Cardiac fibroblast (primary cell): ENCODE data around the gene CDK6.
"Not testable (repeated sequence)": the region's sequence is repeated elsewhere in the genome, so short reads cannot be mapped to it uniquely, and the experiment has no call there.

Source experiments
- DNase-seq, 2 donors: peaks; one replicate each; pipeline versions ENCODE4 v3.0.0 to v3.0.0-alpha.2; 2010; ENCODE audit warnings: low read depth in 2 of 2
- H3K4me3 ChIP-seq, 2 donors: replicated peaks in 1 of 2; 1 replicate in 1 of 2; 2 replicates in 1 of 2; pipeline ENCODE4 v1.5.1; 2011; ENCODE audit warnings: low read depth in 2 of 2, low read length in 2 of 2, mild to moderate bottlenecking in 2 of 2, moderate library complexity in 1 of 2
- TF ChIP-seq, protein P1 (sequence below): IDR thresholded peaks from one replicate; pipeline ENCODE4 v1.5.1; 2011; ENCODE audit warnings: low read depth, mild to moderate bottlenecking, low read length, inconsistent platforms

CDK6 gene

DNA sequence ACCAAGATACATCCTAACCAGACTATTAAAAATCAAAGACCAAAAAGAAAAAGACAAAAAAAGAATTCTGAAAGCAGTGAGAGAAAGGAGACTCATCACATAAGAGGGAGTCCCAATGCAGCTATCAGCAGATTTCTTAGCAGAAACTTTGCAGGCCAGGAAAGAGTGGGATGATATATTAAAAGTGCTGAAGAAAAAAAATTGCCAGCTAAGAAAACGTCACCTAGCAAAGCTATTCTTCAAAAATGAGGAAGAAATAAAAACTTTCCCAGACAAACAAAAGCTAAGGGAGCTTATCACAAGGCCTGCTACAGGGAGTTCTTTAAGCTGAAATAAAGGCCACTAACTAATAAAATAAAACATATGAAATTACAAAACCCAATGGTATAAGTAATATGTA lies 40.5 kb upstream of the CDK6 start:
- TF ChIP-seq, protein P1, sequence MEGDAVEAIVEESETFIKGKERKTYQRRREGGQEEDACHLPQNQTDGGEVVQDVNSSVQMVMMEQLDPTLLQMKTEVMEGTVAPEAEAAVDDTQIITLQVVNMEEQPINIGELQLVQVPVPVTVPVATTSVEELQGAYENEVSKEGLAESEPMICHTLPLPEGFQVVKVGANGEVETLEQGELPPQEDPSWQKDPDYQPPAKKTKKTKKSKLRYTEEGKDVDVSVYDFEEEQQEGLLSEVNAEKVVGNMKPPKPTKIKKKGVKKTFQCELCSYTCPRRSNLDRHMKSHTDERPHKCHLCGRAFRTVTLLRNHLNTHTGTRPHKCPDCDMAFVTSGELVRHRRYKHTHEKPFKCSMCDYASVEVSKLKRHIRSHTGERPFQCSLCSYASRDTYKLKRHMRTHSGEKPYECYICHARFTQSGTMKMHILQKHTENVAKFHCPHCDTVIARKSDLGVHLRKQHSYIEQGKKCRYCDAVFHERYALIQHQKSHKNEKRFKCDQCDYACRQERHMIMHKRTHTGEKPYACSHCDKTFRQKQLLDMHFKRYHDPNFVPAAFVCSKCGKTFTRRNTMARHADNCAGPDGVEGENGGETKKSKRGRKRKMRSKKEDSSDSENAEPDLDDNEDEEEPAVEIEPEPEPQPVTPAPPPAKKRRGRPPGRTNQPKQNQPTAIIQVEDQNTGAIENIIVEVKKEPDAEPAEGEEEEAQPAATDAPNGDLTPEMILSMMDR, result no peak
- H3K4me3 ChIP-seq, result no peak overlapping the region
- DNase-seq, result no peak

DNA sequence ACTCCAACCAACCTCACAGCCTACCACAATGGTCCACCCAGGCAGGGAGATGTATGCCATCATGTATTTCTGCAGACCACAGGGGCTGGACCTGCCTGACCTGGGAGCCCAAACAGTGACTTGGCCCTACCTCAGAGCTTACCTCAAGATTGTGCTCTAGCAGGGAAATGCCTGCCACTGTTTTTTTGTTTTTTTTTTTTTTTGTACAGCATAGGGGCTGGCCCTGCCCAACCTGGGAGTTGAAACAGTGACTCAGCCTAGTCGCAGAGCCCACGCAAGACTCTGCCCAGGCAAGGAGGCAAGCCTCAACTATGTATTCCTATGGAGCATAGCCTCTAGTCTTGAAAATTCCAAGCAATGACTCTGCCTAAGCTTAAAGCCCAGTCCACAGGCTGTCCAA lies 39.3 kb upstream of the CDK6 start:
- DNase-seq, result peak in 1 of 2 donors; percentile 28
- H3K4me3 ChIP-seq, result no peak overlapping the region
- TF ChIP-seq, protein P1, result no peak

DNA sequence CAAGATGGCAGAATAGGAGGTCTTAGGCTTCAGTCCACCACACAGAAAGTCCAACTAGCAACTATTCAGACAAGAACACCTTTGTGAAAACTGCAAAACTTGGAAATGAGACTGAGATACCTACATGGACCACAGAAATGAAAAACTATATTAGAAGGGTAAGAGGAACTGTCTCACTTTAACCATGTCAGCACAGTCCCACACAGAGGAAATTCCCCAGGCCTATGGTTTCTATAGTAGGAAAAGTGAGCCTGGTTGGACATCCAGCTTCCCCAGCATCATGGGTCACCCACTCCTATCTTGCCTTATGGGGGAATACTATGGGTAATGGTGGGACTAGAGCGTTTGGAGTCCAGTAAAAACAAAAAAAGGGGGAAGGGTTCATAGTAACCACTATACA lies 38.8 kb upstream of the CDK6 start:
- TF ChIP-seq, protein P1, result no peak
- no peak overlapping the region for H3K4me3 ChIP-seq
- DNase-seq, result no peak

DNA sequence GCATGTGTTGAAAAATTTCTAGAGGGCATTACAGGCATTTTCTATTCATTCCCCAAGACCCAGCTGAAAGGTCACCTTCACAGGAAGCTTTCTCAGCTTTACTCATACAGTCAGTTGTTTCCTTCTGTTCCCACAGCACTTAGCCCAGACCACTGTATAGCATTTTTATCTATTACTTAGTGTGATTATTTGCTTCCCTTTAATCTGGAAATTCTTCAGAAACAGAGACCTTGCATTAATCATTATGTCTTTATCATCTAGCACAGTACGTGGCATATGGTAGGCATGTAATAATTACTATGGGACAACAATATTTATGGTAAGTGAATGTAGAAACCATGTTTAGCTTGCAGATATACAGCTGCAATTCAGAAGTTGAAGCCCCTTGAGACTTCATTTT lies 38.2 kb upstream of the CDK6 start:
- peak; percentile 46 for DNase-seq
- TF ChIP-seq, protein P1, result no peak
- H3K4me3 ChIP-seq, result no peak overlapping the region

DNA sequence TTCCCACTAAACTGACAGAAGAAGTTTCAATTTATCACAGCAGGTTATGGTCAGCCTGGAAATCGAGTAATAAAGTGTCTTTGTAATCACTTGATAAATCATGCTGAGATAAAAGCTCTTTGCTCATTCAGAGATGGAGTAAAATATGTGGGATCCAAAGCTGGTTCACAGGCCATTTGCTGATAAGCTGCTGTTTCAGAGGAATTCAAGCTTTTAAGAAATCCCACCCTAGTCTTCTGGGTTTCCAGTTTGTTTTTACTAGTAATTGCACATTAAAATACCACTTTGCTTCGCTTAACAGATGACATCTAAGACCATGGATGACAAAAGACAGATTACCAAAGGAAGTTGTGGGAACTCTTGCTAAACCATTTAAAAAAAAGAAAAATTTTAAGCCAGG lies 37.4 kb upstream of the CDK6 start:
- TF ChIP-seq, protein P1, result no peak
- DNase-seq, result peak in 1 of 2 donors; percentile 5
- no peak overlapping the region for H3K4me3 ChIP-seq

GRCh38 chr7:92872701-92873100 lies 36.3 kb upstream of the CDK6 start:
- no peak overlapping the region for H3K4me3 ChIP-seq
- TF ChIP-seq, protein P1, result no peak
- peak; percentile 20 to 22 for DNase-seq

- no peak overlapping the region for H3K4me3 ChIP-seq
- DNase-seq, result no peak
- TF ChIP-seq, protein P1, result no peak
Measured at GRCh38 chr7:92868683-92869293, 32.4 kb upstream of the CDK6 start.

DNA sequence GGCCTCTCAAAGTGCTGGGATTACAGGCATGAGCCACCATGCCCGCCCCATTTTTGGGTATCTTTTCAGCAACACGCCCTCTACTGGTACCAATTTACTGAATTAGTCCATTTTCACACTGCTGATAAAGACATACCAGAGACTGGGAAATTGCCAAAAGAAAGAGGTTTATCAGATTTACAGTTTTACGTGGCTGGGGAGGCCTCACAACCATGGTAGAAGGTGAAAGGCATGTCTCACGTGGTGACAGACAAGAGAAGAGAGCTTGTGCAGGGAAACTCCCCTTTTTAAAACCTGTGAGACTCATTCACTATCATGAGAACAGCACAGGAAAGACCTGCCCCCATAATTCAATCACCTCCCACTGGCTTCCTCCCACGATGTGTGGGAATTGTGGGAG lies 27.8 kb upstream of the CDK6 start:
- DNase-seq, H3K4me3 ChIP-seq: not testable (repeated sequence)
